M059J (cell line): ENCODE data around the gene TNFRSF6B. TPM values are rescaled to one million over a fixed set of nuclear protein-coding genes. Genes with fewer than 3 reads are reported as not detected.

Source experiments
- DNase-seq: peaks from one replicate; pipeline ENCODE4 v3.0.0-alpha.2; 2012; ENCODE audit warnings: low read depth
- total RNA-seq: library from RNA; depleted of rRNA; stranded (reverse); fragments of >200 nt; shearing (Covaris generic); gene quantifications from 2 replicates; pipeline ENCODE4 v1.2.3, GENCODE V29; 2014

The TNFRSF6B gene
- total RNA-seq, 1 experiment from 2014 or later: 1.9 TPM

GRCh38 chr20:63735859-63736718 lies 39.6 kb downstream of the TNFRSF6B start, which contains the start of gene LIME1:
Gene LIME1, plus strand, starts transcription at chr20:63736664. Its CDS starts 886 bp downstream, at chr20:63737550.
- DNase-seq: no peak

GRCh38 chr20:63736893-63737694 lies 40.6 kb downstream of the TNFRSF6B start:
- DNase-seq: no peak

- no peak for DNase-seq
These were observed 41.2 kb downstream of the TNFRSF6B start for GRCh38 chr20:63737695-63737944.

GRCh38 chr20:63737945-63738686 lies 41.7 kb downstream of the TNFRSF6B start:
- DNase-seq: no peak

- no peak for DNase-seq
These were observed 42.3 kb downstream of the TNFRSF6B start for GRCh38 chr20:63738687-63739129.

GRCh38 chr20:63739130-63740069 lies 42.9 kb downstream of the TNFRSF6B start, which contains the start of gene SLC2A4RG:
Gene SLC2A4RG, plus strand, starts transcription at chr20:63739776. Its CDS starts 137 bp downstream, at chr20:63739913.
- peak; percentile 75 for DNase-seq

GRCh38 chr20:63740070-63740626 lies 43.7 kb downstream of the TNFRSF6B start:
- peak; percentile 50 for DNase-seq

- peak; percentile 93 for DNase-seq
These were observed 44.3 kb downstream of the TNFRSF6B start for GRCh38 chr20:63740627-63741353.

GRCh38 chr20:63741354-63741675 lies 44.9 kb downstream of the TNFRSF6B start:
- no peak for DNase-seq

GRCh38 chr20:63741676-63742380 lies 45.4 kb downstream of the TNFRSF6B start:
- DNase-seq: no peak

- no peak for DNase-seq
These were observed 46.1 kb downstream of the TNFRSF6B start for GRCh38 chr20:63742381-63743024.

GRCh38 chr20:63743210-63743970 lies 46.9 kb downstream of the TNFRSF6B start:
- DNase-seq: no peak

GRCh38 chr20:63744158-63744557 lies 47.7 kb downstream of the TNFRSF6B start:
- DNase-seq: no peak

- DNase-seq: no peak
These were observed 48.3 kb downstream of the TNFRSF6B start for GRCh38 chr20:63744574-63745423.

GRCh38 chr20:63745424-63745805 lies 49.0 kb downstream of the TNFRSF6B start:
- DNase-seq: no peak

GRCh38 chr20:63745961-63746731 lies 49.7 kb downstream of the TNFRSF6B start:
- no peak for DNase-seq
